Aorta (tissue), 5 donors: ENCODE data around the gene ME1. TPM values are rescaled to one million over a fixed set of nuclear protein-coding genes. Genes with fewer than 3 reads are reported as not detected.
"Not testable (repeated sequence)": the region's sequence is repeated elsewhere in the genome, so short reads cannot be mapped to it uniquely, and the experiment has no call there.

Source experiments
- ATAC-seq: fragments of 200-7000 bp; cut with Tn5 transposase; one replicate; pipeline ENCODE4 v1.9.1; 2022; ENCODE audit warnings: moderate library complexity; ENCODE audit not compliant: low FRiP score
- DNase-seq, 2 donors: peaks; one replicate each; pipeline ENCODE4 v3.0.0-alpha.2; 2020
- H3K27ac ChIP-seq, 2 donors: one replicate each; pipeline ENCODE4 v1.5.1; 2013; ENCODE audit warnings: low read length in 2 of 2, mild to moderate bottlenecking in 2 of 2, moderate library complexity in 2 of 2, control low read depth in 1 of 2, inconsistent platforms in 1 of 2, low read depth in 1 of 2
- H3K27me3 ChIP-seq, 2 donors: one replicate each; pipeline ENCODE4 v1.6.1; 2013; ENCODE audit warnings: control low read depth in 1 of 2, low read length in 1 of 2, mild to moderate bottlenecking in 1 of 2, moderate library complexity in 1 of 2; ENCODE audit not compliant: insufficient read depth in 2 of 2, control insufficient read depth in 1 of 2
- H3K36me3 ChIP-seq, 2 donors: one replicate each; pipeline ENCODE4 v1.6.1; 2013; ENCODE audit warnings: control low read depth in 1 of 2, low read length in 1 of 2, mild to moderate bottlenecking in 1 of 2; ENCODE audit not compliant: insufficient read depth in 2 of 2, control insufficient read depth in 1 of 2
- H3K4me1 ChIP-seq, 2 donors: one replicate each; pipeline ENCODE4 v1.6.1; 2013; ENCODE audit warnings: low read length in 2 of 2, control low read depth in 1 of 2, mild to moderate bottlenecking in 1 of 2, moderate library complexity in 1 of 2; ENCODE audit not compliant: insufficient read depth in 2 of 2, control insufficient read depth in 1 of 2
- H3K4me3 ChIP-seq, 2 donors: one replicate each; pipeline ENCODE4 v1.5.1; 2013; ENCODE audit warnings: low read length in 2 of 2, control low read depth in 1 of 2, mild to moderate bottlenecking in 1 of 2
- H3K9me3 ChIP-seq: one replicate; pipeline ENCODE4 v1.6.1; 2013; ENCODE audit warnings: mild to moderate bottlenecking, low read length; ENCODE audit not compliant: control insufficient read depth
- WGBS, 2 donors: extraction: QIAGEN DNeasy Blood & Tissue Kit; methylation state at CpG; one replicate each; pipeline ENCODE4 v1.1.7; 2013; 5-methylcytosine and 5-hydroxymethylcytosine counted together
- intact Hi-C, 2 donors: fragments of 100-400 bp; cut with DNase I; formaldehyde crosslinking; loops; one replicate each; pipeline versions ENCODE4 v1.14.2 to v1.15.0; 2022
- polyA plus RNA-seq, 2 donors: library from polyadenylated mRNA; stranded (reverse); fragments of 200-250 nt; gene quantifications; one replicate each; pipeline ENCODE4 v1.2.3, GENCODE V29; 2013
- total RNA-seq, 2 donors: library from RNA; stranded (reverse); fragmentation: NEBNext Ultra II Directional; extraction: Animal tissue kit (Norgen Biotek cat#: 25700); gene quantifications; one replicate each; pipeline ENCODE4 v1.2.1, GENCODE V29; 2021
- donor health status: healthy with polysubstance abuse.
- donor health status: Bipolar disorder and iron deficiency.
- donor health status: DM: no; HTN: no; CAD: no.
- donor health status: DM: no; HTN: no; CAD: no.
- donor health status: DM: yes; HTN: yes; CAD: no.

ME1 gene
- total and polyA plus RNA-seq, 4 donors, result 10.9 to 21.0 (median 16.5) TPM

- no peak overlapping the region for H3K4me3 ChIP-seq
These were observed 119.6 kb downstream of the ME1 start for GRCh38 chr6:83311231-83311630.

GRCh38 chr6:83310046-83310445 lies 120.8 kb downstream of the ME1 start:
- no peaks in the 10 kb centered on the region for H3K9me3 ChIP-seq
- H3K36me3 ChIP-seq, result no peaks in the 10 kb centered on the region
- H3K27ac ChIP-seq, result no peak overlapping the region
- no peak for DNase-seq
- no peak overlapping the region for H3K4me3 ChIP-seq
- WGBS, 2 donors, result 93 to 95% methylated on average over 4 of the region's 4 CpGs
- H3K27me3 ChIP-seq, result no peaks in the 10 kb centered on the region
- intact Hi-C loops, result no loop called here
- no peak for ATAC-seq
- H3K4me1 ChIP-seq, result peaks cover 0 to 2% of the 10 kb centered on the region in 2 donors

More at GRCh38 chr6:83311231-83311630, 119.6 kb downstream of the ME1 start:
- intact Hi-C loops, result no loop called here
- no peaks in the 10 kb centered on the region for H3K27me3 ChIP-seq
- no peak overlapping the region for H3K27ac ChIP-seq
- DNase-seq (no peak), ATAC-seq (no peak)
- no peaks in the 10 kb centered on the region for H3K36me3 ChIP-seq
- H3K9me3 ChIP-seq, result no peaks in the 10 kb centered on the region
- 100% methylated on average over 1 of the region's 1 CpG for WGBS, 2 donors
- H3K4me1 ChIP-seq, result peaks cover 0 to 2% of the 10 kb centered on the region in 2 donors

DNA sequence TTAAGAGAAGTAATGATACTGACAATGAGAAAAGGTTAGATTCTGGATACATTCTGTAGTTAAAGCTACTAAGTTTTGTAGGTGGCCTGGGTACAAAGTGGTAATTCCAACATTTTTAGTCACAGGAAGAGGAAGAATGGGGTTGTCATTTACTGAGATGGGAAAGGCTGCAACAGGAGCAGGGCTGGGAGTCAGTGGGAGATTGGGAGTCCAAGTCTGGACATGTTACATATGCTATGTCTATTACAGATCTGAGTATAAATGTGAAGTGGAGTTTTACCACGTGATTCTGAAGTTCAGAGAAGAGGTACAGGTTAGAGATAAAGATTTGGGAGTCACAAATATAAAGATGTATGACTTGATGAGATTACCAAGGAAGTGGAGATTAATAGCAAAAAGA lies 121.5 kb downstream of the ME1 start:
- 57 to 58% methylated on average over 1 of the region's 1 CpG for WGBS, 2 donors
- Histone ChIP-seq H3K4me3 (no peak overlapping the region), H3K27ac (no peak overlapping the region), H3K27me3 (no peaks in the 10 kb centered on the region), H3K9me3 (no peaks in the 10 kb centered on the region), H3K36me3 (no peaks in the 10 kb centered on the region), H3K4me1 (peaks cover 0 to 2% of the 10 kb centered on the region in 2 donors)
- no peak for ATAC-seq
- intact Hi-C loops, result no loop called here
- no peak for DNase-seq

DNA sequence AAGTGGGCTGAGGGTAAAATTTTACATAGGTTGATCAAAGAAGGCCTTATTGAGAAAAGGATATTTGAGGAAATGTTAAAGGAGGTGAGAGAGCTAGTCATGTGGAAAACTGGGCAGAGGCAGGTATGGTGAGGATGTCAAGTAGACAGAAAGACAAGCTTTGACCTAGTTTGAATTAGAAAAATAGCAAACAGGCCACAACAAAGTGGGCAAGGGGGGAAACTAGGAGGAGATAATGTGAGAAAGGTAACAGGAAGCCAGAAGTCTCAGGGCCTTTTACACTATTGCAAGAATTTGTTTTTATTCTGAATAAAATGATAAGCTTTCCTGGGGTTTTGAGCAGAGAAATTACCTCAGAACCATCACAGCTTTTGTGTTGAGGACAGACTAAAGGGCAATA lies 122.0 kb downstream of the ME1 start:
- DNase-seq (no peak), ATAC-seq (no peak)
- H3K4me1 ChIP-seq, result peaks cover 0 to 2% of the 10 kb centered on the region in 2 donors
- H3K36me3 ChIP-seq, result no peaks in the 10 kb centered on the region
- intact Hi-C loops, result no loop called here
- no peak overlapping the region for H3K27ac ChIP-seq
- H3K27me3 ChIP-seq, result no peaks in the 10 kb centered on the region
- no peaks in the 10 kb centered on the region for H3K9me3 ChIP-seq
- no peak overlapping the region for H3K4me3 ChIP-seq

GRCh38 chr6:83307849-83308248 lies 123.0 kb downstream of the ME1 start:
- no peak overlapping the region for H3K27ac ChIP-seq
- ATAC-seq (no peak), DNase-seq (no peak)
- no peaks in the 10 kb centered on the region for H3K9me3 ChIP-seq
- H3K27me3 ChIP-seq, result no peaks in the 10 kb centered on the region
- peaks cover 0 to 2% of the 10 kb centered on the region in 2 donors for H3K4me1 ChIP-seq
- intact Hi-C loops, result no loop called here
- WGBS, 2 donors, result 92 to 96% methylated on average over 1 of the region's 1 CpG
- H3K4me3 ChIP-seq, result no peak overlapping the region
- no peaks in the 10 kb centered on the region for H3K36me3 ChIP-seq

GRCh38 chr6:83303426-83303825 lies 127.4 kb downstream of the ME1 start:
- Histone ChIP-seq H3K27ac (no peak overlapping the region), H3K36me3 (no peaks in the 10 kb centered on the region), H3K4me3 (no peak overlapping the region), H3K9me3 (no peaks in the 10 kb centered on the region), H3K4me1 (no peaks in the 10 kb centered on the region), H3K27me3 (no peaks in the 10 kb centered on the region)
- DNase-seq (no peak), ATAC-seq (no peak)
- WGBS, 2 donors, result 56 to 69% methylated on average over 1 of the region's 1 CpG
- intact Hi-C loops, result no loop called here

DNA sequence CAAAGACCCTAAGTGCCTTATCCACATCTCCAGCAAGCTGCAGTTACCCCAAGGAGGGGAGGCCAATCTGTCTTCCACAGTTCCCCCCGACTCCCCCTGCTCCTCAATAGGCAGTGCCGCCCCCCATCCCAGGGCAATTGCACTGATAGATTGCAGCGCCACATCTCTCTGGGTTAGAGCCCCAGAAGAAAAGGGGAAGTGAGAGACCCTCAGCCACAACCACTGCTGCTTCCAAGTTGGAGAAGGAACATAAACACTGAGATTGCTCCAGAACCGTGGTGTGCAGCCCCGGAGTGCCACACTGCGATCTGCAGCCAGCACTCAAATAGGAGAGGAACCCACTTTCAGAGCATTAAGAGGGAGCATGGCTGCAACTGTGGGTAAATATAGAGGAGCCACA lies 136.2 kb downstream of the ME1 start:
- Histone ChIP-seq H3K4me3 (no peak overlapping the region), H3K4me1 (no peaks in the 10 kb centered on the region), H3K27me3 (no peaks in the 10 kb centered on the region), H3K27ac (no peak overlapping the region), H3K36me3 (no peaks in the 10 kb centered on the region), H3K9me3 (peaks cover 1% of the 10 kb centered on the region)
- intact Hi-C loops, result no loop called here
- WGBS, 2 donors, result 79 to 81% methylated on average over 6 of the region's 6 CpGs
- ATAC-seq (no peak), DNase-seq (no peak)

DNA sequence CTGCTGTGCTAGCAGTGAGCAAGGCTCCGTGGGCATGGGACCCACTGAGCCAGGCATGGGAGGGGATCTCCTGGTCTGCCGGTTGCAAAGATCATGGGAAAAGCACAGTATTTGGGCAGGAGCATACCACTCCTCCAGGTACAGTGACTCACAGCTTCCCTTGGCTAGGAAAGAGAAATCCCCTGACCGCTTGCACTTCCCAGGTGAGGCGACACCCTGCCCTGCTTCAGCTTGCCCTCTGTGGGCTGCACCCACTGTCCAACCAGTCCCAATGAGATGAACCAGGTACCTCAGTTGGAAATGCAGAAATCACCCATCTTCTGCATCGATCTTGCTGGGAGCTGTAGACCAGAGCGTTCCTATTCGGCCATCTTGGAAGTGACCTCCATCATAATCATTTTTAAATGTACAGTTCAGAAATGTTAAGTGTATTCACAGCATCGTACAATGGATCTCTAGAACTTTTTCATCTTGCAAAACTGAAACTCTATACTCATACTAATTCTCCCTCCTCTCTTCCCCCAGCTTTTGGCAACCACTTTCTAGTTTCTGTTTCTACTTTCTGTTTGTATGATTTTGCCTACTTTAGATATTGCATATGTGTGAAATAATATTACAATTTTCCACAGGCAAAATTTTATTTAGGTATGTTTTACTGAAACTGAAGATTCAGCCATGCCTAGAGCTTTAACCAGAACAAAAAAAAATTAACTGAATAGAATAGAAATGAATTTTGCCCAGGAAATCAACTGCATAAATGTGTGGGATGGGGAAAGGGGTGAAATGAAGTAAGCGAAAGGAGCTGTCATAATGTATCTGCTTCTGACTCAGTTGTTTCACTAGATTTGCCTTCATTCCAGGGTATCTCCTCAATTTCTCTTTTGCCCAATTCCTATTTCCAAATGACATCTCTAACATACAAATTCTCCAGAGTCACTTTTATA lies 137.7 kb downstream of the ME1 start:
- intact Hi-C loops, result no loop called here
- no peaks in the 10 kb centered on the region for H3K4me1 ChIP-seq
- H3K4me3 ChIP-seq, result no peak overlapping the region
- ATAC-seq (no peak), DNase-seq (no peak)
- peaks cover 1% of the 10 kb centered on the region for H3K9me3 ChIP-seq
- H3K36me3 ChIP-seq, result no peaks in the 10 kb centered on the region
- 85 to 86% methylated on average over 9 of the region's 9 CpGs for WGBS, 2 donors
- no peaks in the 10 kb centered on the region for H3K27me3 ChIP-seq
- H3K27ac ChIP-seq, result no peak overlapping the region

DNA sequence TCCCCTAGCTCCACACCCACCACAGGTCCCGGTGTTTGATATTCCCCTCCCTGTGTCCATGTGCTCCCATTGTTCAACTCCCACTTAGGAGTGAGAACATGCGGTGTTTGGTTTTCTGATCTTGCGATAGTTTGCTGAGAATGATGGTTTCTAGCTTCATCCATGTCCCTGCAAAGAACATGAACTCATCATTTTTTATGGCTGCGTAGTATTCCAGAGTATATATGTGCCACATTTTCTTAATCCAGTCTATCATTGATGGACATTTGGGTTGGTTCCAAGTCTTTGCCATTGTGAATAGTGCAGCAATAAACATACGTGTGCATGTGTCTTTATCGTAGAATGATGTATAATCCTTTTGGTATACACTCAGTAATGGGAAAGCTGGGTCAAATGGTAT lies 143.6 kb downstream of the ME1 start:
- ATAC-seq, H3K27ac ChIP-seq, H3K9me3 ChIP-seq, H3K4me1 ChIP-seq, H3K27me3 ChIP-seq, DNase-seq, intact Hi-C loops, H3K4me3 ChIP-seq, H3K36me3 ChIP-seq: not testable (repeated sequence)
- 90 to 96% methylated on average over 6 of the region's 6 CpGs for WGBS, 2 donors
